GM21360 (cell line): ENCODE measurements around the gene SLC38A3.
"Not testable (repeated sequence)": the region's sequence is repeated elsewhere in the genome, so short reads cannot be mapped to it uniquely, and the experiment has no call there.

Experiments used
- ATAC-seq: cut with Tn5 transposase; IDR thresholded peaks from one replicate; pipeline ENCODE4 v1.9.1; 2021; ENCODE audit warnings: mild to moderate bottlenecking, moderate library complexity; ENCODE audit not compliant: unreplicated experiment

Gene SLC38A3

GRCh38 chr3:50208677-50209344, 3.7 kb downstream of the SLC38A3 start:
- ATAC-seq, result no peak

GRCh38 chr3:50210176-50210509, 5.1 kb downstream of the SLC38A3 start:
- ATAC-seq, result no peak

DNA sequence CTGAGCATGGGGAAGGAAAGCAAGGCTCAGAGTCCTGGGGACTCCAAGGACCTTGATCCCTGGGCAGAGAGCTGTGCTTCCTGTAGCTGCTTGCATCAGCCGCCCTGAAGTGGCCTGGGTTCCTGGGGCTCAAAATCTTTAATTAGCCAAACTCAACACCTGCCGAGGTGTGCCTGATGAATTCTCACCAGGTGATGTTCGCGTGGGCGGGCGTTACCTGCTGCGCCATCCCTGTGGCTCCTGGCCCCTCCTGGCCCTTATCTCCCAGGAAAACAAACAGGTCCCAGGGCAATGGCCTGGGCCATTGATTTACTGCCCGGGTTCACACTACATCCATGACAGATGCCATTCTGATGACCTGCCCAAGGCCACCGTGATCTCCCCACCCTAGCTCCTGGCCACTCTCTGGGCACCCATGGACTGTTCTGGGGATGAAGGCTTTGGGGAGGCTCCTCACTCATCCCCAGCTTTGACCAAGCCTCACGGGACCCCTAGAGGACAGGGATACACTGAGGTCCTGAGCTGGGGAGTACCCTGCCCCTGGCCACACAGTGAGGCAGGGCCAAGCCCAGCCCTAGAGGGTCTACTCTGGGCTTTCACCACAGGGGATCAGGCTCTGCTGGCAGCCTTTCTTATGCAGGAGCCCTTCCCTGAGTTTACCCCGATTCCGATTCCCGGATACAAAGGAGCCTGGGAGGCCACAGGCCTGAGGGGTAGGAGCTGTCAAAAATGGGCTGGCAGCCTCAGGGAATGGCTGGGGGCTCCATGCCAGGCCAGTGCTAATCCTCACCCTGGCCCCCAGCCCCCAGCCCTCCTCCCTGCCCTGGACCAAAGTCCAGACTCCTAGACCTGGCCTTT, 5.7 kb downstream of the SLC38A3 start:
- no peak for ATAC-seq

- not testable (repeated sequence) for ATAC-seq
These were observed 6.3 kb downstream of the SLC38A3 start for GRCh38 chr3:50211368-50211717.

DNA sequence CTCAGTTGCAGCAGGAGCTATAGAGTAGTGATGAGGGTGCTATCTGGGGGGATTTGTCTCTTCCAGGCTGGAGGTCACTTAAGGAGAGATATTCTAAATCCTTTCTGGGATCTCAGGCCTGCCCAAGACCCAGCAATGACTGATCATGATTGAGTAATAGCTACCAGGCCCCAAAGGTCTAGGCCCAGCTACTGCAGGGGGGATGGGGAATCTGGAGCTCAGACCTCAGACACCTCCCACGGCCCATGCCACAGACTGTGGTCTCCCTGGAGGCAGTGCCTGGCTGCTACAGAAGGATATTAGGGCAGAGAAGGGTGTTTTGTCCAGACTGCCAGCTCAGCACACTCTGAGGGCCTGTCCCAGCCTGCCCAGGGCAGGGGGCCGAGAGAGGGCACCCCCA, 6.9 kb downstream of the SLC38A3 start:
- ATAC-seq, result no peak

DNA sequence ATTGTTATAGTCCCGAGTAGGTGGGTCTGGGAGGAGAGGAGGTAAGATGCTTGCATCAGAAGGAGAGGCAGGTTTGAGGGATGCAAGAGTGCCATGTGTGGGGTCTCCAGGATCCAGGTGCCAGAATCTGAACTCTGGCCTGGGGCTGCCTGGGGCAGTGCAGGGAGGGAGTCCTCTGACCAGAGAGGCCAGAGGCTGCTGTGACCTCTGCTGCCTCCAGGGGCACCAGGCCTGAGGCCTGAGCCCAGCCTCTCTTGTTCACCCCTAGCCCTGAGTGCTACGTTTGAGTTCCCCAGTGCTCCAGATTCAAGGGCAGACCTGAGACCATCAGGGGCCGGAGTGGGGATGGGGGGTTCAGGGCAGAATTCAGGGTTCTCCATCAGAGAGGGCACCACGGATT, 7.4 kb downstream of the SLC38A3 start:
- ATAC-seq, result no peak

DNA sequence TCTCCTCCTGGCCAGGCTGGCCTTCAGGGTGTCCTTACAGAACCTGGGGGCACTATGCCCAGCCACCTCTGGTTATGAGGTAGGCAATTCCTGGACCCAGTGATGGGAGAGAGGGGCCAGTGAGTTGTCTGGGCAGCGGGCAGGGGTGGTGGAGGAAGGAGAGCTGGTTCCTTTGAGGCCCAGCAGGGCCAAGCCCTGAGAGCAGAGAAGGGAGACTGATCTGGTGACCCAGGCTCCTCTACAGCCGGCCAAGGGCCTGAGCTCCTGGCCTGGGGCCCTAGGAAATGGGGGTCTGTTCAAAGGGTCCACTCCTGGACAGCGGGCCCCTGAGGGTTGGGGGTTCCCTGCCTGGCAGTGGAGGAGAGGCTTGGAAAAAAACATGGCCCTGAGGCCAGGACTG, 7.9 kb downstream of the SLC38A3 start:
- no peak for ATAC-seq

- no peak for ATAC-seq
These were observed 8.3 kb downstream of the SLC38A3 start for GRCh38 chr3:50213373-50213772.

GRCh38 chr3:50214824-50215223, 9.8 kb downstream of the SLC38A3 start:
- ATAC-seq, result no peak

- no peak for ATAC-seq
These were observed 10.5 kb downstream of the SLC38A3 start for GRCh38 chr3:50215529-50215928.

GRCh38 chr3:50217681-50218080, 12.6 kb downstream of the SLC38A3 start:
- ATAC-seq, result no peak

DNA sequence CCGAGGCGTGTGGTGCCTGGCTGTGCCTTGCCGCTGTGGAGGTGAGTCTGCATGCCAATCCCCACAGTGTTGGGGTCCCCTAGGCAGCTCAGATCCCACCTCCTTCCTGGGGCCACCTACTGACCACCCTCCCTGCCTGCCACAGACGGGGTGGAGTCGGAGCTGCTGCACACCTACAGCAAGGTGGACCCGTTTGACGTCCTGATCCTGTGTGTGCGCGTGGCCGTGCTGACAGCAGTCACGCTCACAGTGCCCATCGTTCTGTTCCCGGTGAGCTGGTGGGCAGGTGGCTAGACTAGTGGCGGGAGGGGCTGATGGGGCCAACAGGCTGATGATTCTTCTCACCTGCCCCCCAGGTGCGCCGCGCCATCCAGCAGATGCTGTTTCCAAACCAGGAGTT, 13.4 kb downstream of the SLC38A3 start:
- ATAC-seq, result no peak

DNA sequence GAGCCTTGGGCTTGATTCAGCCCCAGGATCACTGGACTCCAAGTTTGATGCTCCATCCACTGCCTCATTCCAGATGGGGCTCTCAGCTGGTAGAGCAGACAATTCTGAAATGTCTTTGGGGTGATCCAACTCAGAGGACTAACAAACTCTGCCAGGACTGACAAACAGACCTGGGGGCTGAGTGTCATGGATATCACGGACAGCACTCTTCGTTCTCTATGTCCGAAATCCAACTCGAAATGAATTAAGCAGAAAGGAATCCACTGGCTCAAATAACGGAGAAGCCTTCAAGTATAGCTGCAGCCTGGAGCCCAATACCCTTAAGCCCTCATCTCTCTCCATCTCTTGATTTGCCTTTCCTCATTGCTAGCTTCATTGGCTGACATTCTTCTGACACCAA, 14.2 kb downstream of the SLC38A3 start:
- ATAC-seq, result no peak

DNA sequence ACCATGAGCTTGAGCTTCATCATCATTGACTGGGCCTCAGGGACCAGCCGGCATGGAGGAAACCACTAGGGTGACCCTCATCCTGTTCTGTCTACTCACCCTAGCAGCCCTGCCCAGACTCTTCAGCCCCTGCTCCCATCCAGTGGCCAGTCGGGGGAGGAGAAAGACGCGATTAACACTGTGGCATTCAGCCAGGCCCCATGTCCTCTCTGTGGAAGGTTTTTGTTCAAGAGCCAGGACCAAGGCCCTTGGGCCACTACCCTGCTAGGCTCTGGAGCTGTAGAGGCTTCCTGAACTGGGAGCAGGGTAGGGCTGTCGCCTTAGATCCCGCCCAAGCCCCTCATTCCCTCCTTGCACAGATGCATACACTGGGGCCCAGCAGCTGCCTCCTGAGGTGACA, 15.0 kb downstream of the SLC38A3 start:
- no peak for ATAC-seq

- no peak for ATAC-seq
These were observed 16.0 kb downstream of the SLC38A3 start for GRCh38 chr3:50221051-50221410.

DNA sequence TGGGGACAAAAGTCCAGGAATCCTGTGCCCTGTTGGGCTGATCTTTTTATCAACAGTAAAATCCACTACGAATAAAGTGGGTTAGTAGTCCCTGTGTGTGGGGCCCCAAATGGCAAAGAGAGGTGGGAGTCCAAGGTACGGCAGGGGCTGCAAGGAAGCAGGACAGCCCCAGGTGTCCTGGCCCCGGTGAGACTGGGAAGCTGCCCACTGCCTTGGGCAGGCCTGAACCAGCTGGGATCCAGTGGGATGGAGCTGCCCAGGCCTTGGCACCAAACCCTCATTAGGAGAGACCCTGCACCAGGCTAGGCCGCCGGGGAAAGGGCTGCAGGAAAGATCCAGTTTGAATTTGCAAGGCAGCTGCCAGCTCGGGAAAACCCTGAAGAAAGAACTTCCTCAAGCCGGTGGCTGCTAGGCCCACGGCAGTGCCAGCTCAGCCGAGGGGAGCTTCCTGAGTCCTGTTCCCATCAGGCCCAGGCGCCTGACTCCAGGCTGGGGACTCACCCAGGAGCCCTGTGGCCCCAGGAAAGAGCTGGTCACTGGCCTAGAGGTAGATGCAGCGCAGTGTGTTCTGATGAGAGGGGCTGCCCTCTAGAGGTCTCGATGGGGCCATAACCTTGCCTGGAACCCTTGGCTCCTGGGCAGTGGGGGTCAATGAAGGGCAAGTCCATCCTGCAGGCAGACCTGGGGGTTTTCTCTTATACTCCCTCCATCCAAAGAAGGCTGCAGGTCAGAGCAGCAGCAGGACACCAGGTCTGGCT, 16.5 kb downstream of the SLC38A3 start:
- ATAC-seq, result no peak

DNA sequence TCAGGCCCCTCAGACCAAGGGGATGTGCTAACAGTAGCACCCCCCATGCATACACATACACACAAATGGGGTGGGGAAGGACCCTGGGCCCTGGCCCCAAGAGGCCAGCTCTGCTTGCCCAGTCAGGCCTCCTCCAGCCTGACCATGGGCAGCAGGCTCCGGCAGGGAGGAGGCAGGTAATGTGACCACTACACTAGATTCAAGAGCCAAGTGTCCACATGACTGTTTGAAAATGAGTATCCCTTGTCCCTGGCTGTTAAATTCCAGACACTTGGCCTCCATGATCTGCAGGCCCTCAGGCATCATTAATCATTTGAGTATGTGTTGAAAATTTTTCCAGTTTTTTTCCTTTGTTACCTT, 17.1 kb downstream of the SLC38A3 start:
- ATAC-seq, result no peak

DNA sequence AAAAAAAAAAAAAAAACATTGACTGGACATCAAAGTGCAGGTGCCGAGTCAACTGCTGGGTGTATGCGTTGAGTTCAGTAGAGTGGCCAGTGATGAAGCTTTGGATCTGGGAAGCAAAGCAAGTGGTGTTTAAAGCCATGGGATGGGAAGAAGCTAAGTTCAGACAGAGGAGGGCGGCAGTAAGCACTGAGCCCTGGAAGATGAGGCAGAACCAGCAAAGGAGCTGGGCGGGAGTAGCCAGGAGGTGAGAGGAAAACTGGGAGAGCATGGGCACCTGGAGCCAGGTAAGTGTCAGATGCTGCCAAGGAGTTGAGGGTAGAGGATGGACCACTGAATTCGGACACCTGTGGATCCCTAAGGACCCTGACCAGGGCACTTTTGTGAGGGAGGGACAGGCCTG, 19.6 kb downstream of the SLC38A3 start:
- no peak for ATAC-seq

DNA sequence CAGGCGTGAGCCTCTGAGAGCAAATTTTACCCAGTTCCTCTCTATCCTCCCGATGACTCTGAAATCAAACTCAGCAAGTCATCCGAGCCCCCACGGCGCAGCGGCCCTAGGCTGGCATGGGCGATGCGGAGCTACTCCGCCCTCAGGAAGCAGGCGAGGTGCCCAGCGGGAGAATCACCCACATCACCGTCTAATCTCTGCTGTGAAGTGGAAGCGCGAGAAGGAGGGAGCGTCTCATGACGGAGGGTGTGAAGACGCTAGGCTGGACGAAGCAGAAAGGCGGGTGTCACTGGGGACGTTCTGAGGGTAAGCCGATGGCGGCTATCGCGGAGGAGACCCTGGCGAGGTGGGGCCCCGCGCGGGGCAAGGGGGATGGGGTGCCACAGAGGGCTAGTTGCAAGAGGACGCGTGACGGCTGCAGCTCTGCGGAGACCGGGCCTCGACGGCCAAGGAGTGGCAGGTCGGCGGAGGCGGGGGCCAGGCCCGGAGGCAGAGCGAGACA, 21.9 kb downstream of the SLC38A3 start:
- ATAC-seq, result no peak

- ATAC-seq, result peak; percentile 88
These were observed 22.5 kb downstream of the SLC38A3 start for GRCh38 chr3:50227390-50228183.

GRCh38 chr3:50228184-50228763, 23.2 kb downstream of the SLC38A3 start:
- ATAC-seq, result not testable (repeated sequence)
